Central memory CD8-positive, alpha-beta T cell (primary cell): ENCODE data around the gene PRDX1.
A peak's percentile ranks its signal among the peaks of the same experiment; 100 is the strongest.

Experiments used
- ATAC-seq: fragments of 150-1000 bp; cut with Tn5 transposase; replicated peaks from 2 replicates; pipeline ENCODE4 v1.10.0; 2022; ENCODE audit warnings: mild to moderate bottlenecking, moderate FRiP score, moderate number of reproducible peaks; ENCODE audit not compliant: poor library complexity, severe bottlenecking; ENCODE audit errors: extremely low read depth
- DNase-seq, 2 donors: peaks; one replicate each; pipeline ENCODE4 v3.0.0; 2021; ENCODE audit warnings: low spot score in 2 of 2
- H3K27ac Mint-ChIP-seq: one replicate; pipeline ENCODE4 v1.8.0; 2022; ENCODE audit warnings: low read depth, mild to moderate bottlenecking, moderate library complexity, mixed read lengths
- H3K27me3 Mint-ChIP-seq: one replicate; pipeline ENCODE4 v1.8.0; 2022; ENCODE audit warnings: mixed read lengths
- H3K36me3 Mint-ChIP-seq: one replicate; pipeline ENCODE4 v1.8.0; 2022; ENCODE audit warnings: mild to moderate bottlenecking, moderate library complexity, mixed read lengths; ENCODE audit not compliant: insufficient read depth
- H3K4me1 Mint-ChIP-seq: one replicate; pipeline ENCODE4 v1.8.0; 2022; ENCODE audit warnings: mixed read lengths
- H3K4me3 Mint-ChIP-seq: one replicate; pipeline ENCODE4 v1.8.0; 2022; ENCODE audit warnings: mild to moderate bottlenecking, moderate library complexity, mixed read lengths
- H3K9me3 Mint-ChIP-seq: one replicate; pipeline ENCODE4 v1.8.0; 2022; ENCODE audit warnings: mixed read lengths

The PRDX1 gene

GRCh38 chr1:45550401-45551351, 29.0 kb upstream of the PRDX1 start, which contains the start of gene AKR1A1:
TSS of gene AKR1A1 (plus strand) at chr1:45550826. CDS start at chr1:45561795, 10,969 bp downstream.
- Mint-ChIP-seq H3K9me3 (no peaks in the 10 kb centered on the region), H3K27ac (peak within 1 kb of the TSS; percentile 76), H3K4me3 (peak within 1 kb of the TSS; percentile 94), H3K27me3 (no peaks in the 10 kb centered on the region), H3K36me3 (peaks cover 9% of the 10 kb centered on the region), H3K4me1 (peaks cover 20% of the 10 kb centered on the region)
- peak; percentile 75 to 77 for DNase-seq
- ATAC-seq, result peak; percentile 96

- Mint-ChIP-seq H3K27ac (peak overlapping the region; percentile 60), H3K4me3 (no peak overlapping the region)
Measured at GRCh38 chr1:45545553-45546310, 24.0 kb upstream of the PRDX1 start.

GRCh38 chr1:45545019-45545493, 23.4 kb upstream of the PRDX1 start:
- peaks cover 2% of the 10 kb centered on the region for H3K36me3 Mint-ChIP-seq
- no peak overlapping the region for H3K4me3 Mint-ChIP-seq
- DNase-seq (no peak), ATAC-seq (no peak)
- peak overlapping the region; percentile 60 for H3K27ac Mint-ChIP-seq
- no peaks in the 10 kb centered on the region for H3K27me3 Mint-ChIP-seq
- H3K9me3 Mint-ChIP-seq, result no peaks in the 10 kb centered on the region
- peaks cover 25% of the 10 kb centered on the region for H3K4me1 Mint-ChIP-seq

More at GRCh38 chr1:45545553-45546310, 24.0 kb upstream of the PRDX1 start:
- DNase-seq (no peak), ATAC-seq (no peak)
- peaks cover 25% of the 10 kb centered on the region for H3K4me1 Mint-ChIP-seq
- H3K27me3 Mint-ChIP-seq, result no peaks in the 10 kb centered on the region
- H3K36me3 Mint-ChIP-seq, result peaks cover 4% of the 10 kb centered on the region
- H3K9me3 Mint-ChIP-seq, result no peaks in the 10 kb centered on the region

GRCh38 chr1:45544530-45544929, 22.8 kb upstream of the PRDX1 start:
- Mint-ChIP-seq H3K27me3 (no peaks in the 10 kb centered on the region), H3K4me3 (no peak overlapping the region), H3K4me1 (peaks cover 25% of the 10 kb centered on the region), H3K27ac (no peak overlapping the region), H3K9me3 (no peaks in the 10 kb centered on the region), H3K36me3 (peaks cover 2% of the 10 kb centered on the region)
- no peak for DNase-seq
- no peak for ATAC-seq

- peak; percentile 100 for ATAC-seq
- Mint-ChIP-seq H3K27me3 (no peaks in the 10 kb centered on the region), H3K27ac (peak overlapping the region; percentile 29), H3K4me3 (peak overlapping the region; percentile 39), H3K9me3 (no peaks in the 10 kb centered on the region), H3K36me3 (peaks cover 2% of the 10 kb centered on the region), H3K4me1 (peaks cover 25% of the 10 kb centered on the region)
- peak; percentile 33 to 66 for DNase-seq
Measured at GRCh38 chr1:45543581-45544417, 22.1 kb upstream of the PRDX1 start.

GRCh38 chr1:45542591-45542990, 20.9 kb upstream of the PRDX1 start:
- H3K36me3 Mint-ChIP-seq, result peaks cover 2% of the 10 kb centered on the region
- H3K27ac Mint-ChIP-seq, result no peak overlapping the region
- no peaks in the 10 kb centered on the region for H3K9me3 Mint-ChIP-seq
- peaks cover 25% of the 10 kb centered on the region for H3K4me1 Mint-ChIP-seq
- ATAC-seq, result no peak
- H3K4me3 Mint-ChIP-seq, result no peak overlapping the region
- H3K27me3 Mint-ChIP-seq, result no peaks in the 10 kb centered on the region
- no peak for DNase-seq

- Mint-ChIP-seq H3K9me3 (no peaks in the 10 kb centered on the region), H3K27me3 (no peaks in the 10 kb centered on the region), H3K27ac (no peak overlapping the region), H3K36me3 (peaks cover 2% of the 10 kb centered on the region), H3K4me1 (peaks cover 25% of the 10 kb centered on the region), H3K4me3 (no peak overlapping the region)
- DNase-seq (no peak), ATAC-seq (no peak)
Measured at GRCh38 chr1:45541193-45541592, 19.5 kb upstream of the PRDX1 start.

GRCh38 chr1:45536886-45537285, 15.2 kb upstream of the PRDX1 start:
- Mint-ChIP-seq H3K27me3 (no peaks in the 10 kb centered on the region), H3K4me1 (no peaks in the 10 kb centered on the region), H3K27ac (no peak overlapping the region), H3K9me3 (no peaks in the 10 kb centered on the region), H3K4me3 (no peak overlapping the region), H3K36me3 (no peaks in the 10 kb centered on the region)
- DNase-seq (no peak), ATAC-seq (no peak)

- no peak for ATAC-seq
- no peak overlapping the region for H3K27ac Mint-ChIP-seq
Measured at GRCh38 chr1:45535988-45536766, 14.5 kb upstream of the PRDX1 start.

GRCh38 chr1:45531873-45532272, 10.2 kb upstream of the PRDX1 start:
- no peaks in the 10 kb centered on the region for H3K4me1 Mint-ChIP-seq
- no peaks in the 10 kb centered on the region for H3K36me3 Mint-ChIP-seq
- no peaks in the 10 kb centered on the region for H3K27me3 Mint-ChIP-seq
- no peak for DNase-seq
- no peak overlapping the region for H3K4me3 Mint-ChIP-seq
- no peaks in the 10 kb centered on the region for H3K9me3 Mint-ChIP-seq
- ATAC-seq, result no peak
- no peak overlapping the region for H3K27ac Mint-ChIP-seq

More at GRCh38 chr1:45535988-45536766, 14.5 kb upstream of the PRDX1 start:
- no peaks in the 10 kb centered on the region for H3K9me3 Mint-ChIP-seq
- no peaks in the 10 kb centered on the region for H3K4me1 Mint-ChIP-seq
- no peaks in the 10 kb centered on the region for H3K36me3 Mint-ChIP-seq
- no peak overlapping the region for H3K4me3 Mint-ChIP-seq
- no peak for DNase-seq
- H3K27me3 Mint-ChIP-seq, result no peaks in the 10 kb centered on the region

GRCh38 chr1:45530632-45531135, 9.0 kb upstream of the PRDX1 start:
- Mint-ChIP-seq H3K4me3 (no peak overlapping the region), H3K4me1 (no peaks in the 10 kb centered on the region), H3K27ac (no peak overlapping the region), H3K9me3 (no peaks in the 10 kb centered on the region), H3K27me3 (no peaks in the 10 kb centered on the region), H3K36me3 (no peaks in the 10 kb centered on the region)
- ATAC-seq, result no peak
- no peak for DNase-seq
